GM18499 (cell line): ENCODE measurements around the gene PATJ.

Experiments used
- ATAC-seq: cut with Tn5 transposase; IDR thresholded peaks from one replicate; pipeline ENCODE4 v1.9.1; 2021; ENCODE audit warnings: moderate number of reproducible peaks; ENCODE audit not compliant: insufficient read depth, unreplicated experiment

PATJ gene

GRCh38 chr1:62037274-62037673, 295.0 kb downstream of the PATJ start:
- no peak for ATAC-seq

DNA sequence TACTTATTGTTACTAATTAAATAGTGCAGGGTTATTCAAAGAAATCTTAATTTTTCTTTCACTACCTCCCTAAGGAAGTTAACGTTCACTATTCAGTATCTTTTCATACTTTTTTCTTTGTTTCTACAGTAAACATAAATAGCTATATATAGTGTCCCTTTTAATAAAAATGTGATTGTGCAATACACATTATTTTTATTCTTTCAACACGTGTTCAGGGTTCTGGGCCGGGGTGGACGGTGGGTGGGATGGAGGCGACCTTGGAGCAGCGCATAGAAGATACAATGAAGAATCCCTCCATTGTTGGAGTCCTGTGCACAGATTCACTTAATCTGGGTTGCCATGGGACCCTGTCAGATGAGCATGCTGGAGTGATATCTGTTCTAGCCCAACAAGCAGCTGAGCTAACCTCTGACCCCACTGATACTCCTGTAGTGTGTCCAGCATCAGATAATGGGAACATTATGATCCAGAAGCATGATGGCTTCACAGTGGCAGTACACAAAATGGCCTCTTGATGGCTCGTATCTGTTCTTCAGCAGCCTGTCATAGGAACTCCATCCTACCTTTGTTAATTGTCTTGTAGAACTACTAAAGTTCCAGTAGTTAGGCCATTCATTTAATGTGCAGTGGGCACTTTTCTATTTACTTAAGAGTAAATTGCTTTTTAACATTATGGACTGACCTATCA, 296.5 kb downstream of the PATJ start:
- no peak for ATAC-seq

DNA sequence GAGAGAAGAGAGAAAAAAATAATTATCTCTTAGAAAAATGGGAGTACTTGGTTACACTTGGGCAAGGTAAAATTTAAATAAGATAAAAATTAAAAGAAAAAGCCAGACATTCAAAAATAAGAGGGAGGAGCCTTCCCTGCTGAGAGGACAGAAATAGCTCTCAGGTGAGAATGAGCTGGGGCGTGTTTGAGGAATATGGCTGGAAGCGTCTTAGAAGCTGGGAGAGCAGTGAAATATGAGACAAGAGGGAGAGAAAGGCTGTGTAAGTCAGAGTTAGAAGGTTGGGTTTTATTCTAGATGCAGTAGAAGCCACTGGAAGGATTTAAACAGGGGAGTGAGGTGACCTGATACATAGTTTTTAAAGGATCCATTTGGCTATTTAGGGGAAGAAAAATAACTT, 298.2 kb downstream of the PATJ start:
- no peak for ATAC-seq

DNA sequence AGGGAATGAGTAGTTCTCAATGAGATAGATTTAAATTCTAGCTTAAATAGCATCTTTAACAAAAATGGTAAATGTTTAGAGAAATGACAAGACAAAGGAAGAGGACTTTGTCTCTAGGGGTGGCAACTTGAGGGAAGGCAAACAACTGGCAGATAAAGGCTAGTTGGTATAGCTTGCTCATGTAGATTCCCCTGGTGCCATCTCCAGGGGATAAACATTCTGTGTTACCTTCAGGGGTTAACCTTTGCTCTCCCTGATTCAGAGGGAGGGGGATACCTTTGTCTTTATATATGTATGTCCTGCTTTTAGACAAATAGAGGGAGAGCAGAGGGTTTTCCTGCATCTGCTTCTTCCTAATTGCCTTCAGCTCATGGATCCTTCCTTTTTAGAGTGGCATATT, 298.7 kb downstream of the PATJ start:
- no peak for ATAC-seq

DNA sequence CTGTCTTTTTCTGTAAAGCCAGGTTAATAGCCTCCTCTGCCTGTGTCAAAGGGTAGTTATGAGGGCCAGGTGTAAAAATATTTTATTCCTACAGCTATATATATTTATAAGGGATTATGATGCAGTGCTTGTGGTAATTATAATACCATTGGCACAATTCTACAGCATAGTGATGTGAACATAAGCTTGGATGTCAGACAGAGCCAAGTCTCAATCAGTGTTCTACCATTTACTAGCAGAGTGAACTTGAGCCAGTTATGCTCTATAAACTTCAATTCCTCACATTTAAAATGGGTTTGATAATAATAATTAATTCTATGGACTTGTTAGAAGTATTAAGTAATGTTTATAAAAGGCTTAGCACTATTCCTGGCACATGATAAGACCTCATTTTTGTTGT, 300.9 kb downstream of the PATJ start:
- ATAC-seq: no peak

DNA sequence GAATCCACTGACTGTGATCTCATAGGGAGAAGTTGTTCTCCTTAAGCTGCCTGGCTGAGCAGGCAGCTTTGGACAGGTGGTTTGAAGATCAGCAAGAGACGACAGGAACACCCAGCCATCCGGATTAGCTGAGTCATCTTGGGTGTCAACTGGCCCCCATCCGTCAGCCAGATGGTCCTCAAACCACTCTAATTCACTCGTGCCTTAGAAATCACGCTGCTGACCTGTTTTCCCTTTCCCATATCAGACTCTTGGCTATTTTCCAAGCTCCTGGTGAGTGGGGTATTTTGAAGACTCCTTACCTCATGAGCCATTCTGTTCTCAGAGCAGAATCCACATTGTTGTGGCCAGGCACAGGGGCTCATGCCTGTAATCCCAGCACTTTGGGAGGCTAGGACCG, 303.3 kb downstream of the PATJ start:
- no peak for ATAC-seq

GRCh38 chr1:62046927-62047326, 304.6 kb downstream of the PATJ start:
- ATAC-seq: no peak

DNA sequence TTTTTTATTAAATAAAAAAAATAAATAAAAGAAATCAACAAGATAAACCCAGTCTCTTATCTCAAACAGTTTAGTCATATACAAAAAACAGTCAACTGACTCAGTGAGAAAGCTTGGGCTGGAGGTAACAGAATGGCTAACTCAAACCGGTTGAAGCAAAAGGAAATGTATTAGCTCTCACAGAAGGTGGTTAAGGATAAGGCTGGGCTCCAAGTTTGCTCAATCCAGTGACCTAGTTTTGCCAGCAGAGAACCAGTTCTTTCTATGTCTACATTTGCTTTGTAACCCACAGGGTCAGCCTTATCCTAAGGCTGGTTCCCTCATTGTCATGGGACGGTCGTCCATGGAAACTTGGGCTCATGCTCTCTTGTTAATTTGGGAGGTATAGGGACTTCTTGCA, 307.9 kb downstream of the PATJ start:
- no peak for ATAC-seq

GRCh38 chr1:62052946-62053345, 310.7 kb downstream of the PATJ start:
- ATAC-seq: no peak

GRCh38 chr1:62054188-62054587, 311.9 kb downstream of the PATJ start:
- ATAC-seq: no peak

GRCh38 chr1:62057230-62057629, 314.9 kb downstream of the PATJ start:
- no peak for ATAC-seq

DNA sequence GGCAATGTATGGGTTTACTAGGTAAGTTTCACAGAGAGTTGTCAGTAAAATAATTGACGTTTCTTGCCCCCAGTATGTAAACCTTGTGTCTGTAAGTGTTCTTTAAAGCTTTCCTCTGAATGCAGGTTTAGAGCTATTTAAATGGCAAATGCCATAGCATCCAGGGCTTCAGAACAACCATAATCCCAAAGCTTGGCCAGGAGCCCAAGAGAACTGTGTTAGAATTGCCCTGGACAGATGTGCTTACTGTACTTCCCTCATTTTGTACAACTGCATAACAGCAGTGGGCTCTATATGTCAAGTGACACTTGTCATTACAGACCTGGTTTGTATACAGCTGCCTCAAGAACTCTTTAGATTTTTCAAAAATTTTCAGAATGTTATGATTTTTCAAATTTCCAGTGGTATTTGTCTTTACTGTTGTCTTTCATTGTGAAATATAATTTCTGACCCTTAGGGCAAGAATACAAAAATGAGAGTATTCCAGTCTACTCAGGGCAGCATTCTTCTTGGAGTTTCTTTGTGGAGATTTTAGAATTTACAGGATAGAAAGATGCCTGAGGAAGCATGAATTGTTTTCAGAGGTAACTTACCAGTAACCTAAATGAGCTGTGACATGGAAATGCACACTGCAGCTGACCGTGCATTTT, 315.5 kb downstream of the PATJ start:
- ATAC-seq: no peak

GRCh38 chr1:62058956-62059355, 316.7 kb downstream of the PATJ start:
- no peak for ATAC-seq

GRCh38 chr1:62062087-62062486, 319.8 kb downstream of the PATJ start:
- no peak for ATAC-seq

- ATAC-seq: no peak
Observed at GRCh38 chr1:62064829-62065407, 322.6 kb downstream of the PATJ start.

GRCh38 chr1:62066713-62067112, 324.4 kb downstream of the PATJ start:
- no peak for ATAC-seq

GRCh38 chr1:62068416-62068843, 326.1 kb downstream of the PATJ start:
- no peak for ATAC-seq

GRCh38 chr1:62068978-62069377, 326.7 kb downstream of the PATJ start:
- no peak for ATAC-seq

DNA sequence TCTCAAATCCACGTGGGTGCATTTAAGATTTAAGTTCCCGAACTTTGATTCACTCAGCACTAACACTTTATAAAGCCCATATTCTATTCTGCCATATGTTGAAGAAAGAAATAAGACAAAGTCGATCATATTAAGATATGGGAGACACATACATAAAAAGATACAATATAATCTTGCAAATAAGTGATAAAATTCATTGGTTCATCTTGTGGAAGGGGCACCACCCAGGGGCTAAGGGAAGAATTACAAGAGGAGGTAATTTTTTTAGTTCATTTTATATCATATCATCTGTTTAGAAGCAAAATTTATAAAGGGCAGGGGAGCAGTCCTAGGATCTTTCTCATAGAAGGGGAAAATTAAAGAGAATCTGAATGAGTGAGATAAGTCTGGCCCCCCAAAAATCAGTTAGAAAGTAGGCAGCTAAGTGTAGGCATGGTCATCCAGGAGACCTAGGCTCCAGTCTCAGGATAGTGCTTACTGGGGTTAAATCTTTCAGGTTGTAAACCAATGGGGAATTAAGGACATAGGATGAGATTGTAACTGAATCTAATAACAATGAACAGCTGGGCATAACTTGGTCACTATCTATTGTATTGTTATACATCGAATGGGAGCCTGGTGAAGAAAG, 328.2 kb downstream of the PATJ start:
- no peak for ATAC-seq

DNA sequence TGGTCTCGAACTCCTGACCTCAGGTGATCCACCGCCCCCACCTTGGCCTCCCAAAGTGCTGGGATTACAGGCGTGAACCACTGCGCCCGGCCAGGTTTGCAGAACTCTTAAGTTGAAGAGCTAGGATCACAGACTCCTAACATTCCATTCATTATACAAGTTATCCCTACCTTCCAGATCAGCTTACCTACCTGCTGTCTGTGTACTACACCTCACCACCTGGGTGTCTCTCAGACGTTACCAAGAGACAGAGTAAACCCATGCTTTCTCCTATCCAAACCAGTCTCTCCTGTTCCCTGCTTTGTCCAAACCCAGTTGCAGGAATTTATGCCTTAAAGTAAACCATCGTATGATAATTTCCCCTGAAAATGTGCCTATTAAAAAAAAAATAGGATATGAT, 329.4 kb downstream of the PATJ start:
- no peak for ATAC-seq

- no peak for ATAC-seq
Observed at GRCh38 chr1:62076286-62076685, 334.0 kb downstream of the PATJ start.
